GM12878 (cell line): ENCODE data around the gene TRIM8. TPM values are rescaled to one million over a fixed set of nuclear protein-coding genes. Genes with fewer than 3 reads are reported as not detected.

ENCODE experiments used
- BCL11A ChIP-seq: IDR thresholded peaks from 2 replicates; pipeline ENCODE4 v1.6.1; 2011; ENCODE audit warnings: low read depth, low read length
- BRCA1 ChIP-seq: IDR thresholded peaks from 2 replicates; pipeline ENCODE4 v1.6.1; 2011; ENCODE audit warnings: low read depth, low read length, improper control_type of control experiment
- CEBPZ ChIP-seq: fragments of 150-350 bp; IDR thresholded peaks from 2 replicates; pipeline ENCODE4 v1.6.1; 2016; ENCODE audit warnings: low read depth, low read length
- CHD1 ChIP-seq: IDR thresholded peaks from 2 replicates; pipeline ENCODE4 v1.6.1; 2012; ENCODE audit warnings: low read depth, low read length, improper control_type of control experiment
- DPF2 ChIP-seq: fragments of 450-650 bp; IDR thresholded peaks from 2 replicates; pipeline ENCODE4 v1.6.1; 2017; ENCODE audit warnings: mild to moderate bottlenecking
- HDAC6 ChIP-seq: fragments of 200-600 bp; sonication (generic); IDR thresholded peaks from one replicate; pipeline ENCODE4 v1.8.0; 2017; ENCODE audit warnings: antibody characterized with exemption; ENCODE audit not compliant: unreplicated experiment
- IKZF1 ChIP-seq: fragments of 450-650 bp; conservative IDR thresholded peaks from 2 replicates; pipeline ENCODE4 v1.6.1; 2017; ENCODE audit warnings: antibody characterized with exemption, mild to moderate bottlenecking
- JUND ChIP-seq: IDR thresholded peaks from 2 replicates; pipeline ENCODE4 v1.6.1; 2012; ENCODE audit warnings: low read depth, mild to moderate bottlenecking, low read length, improper control_type of control experiment, moderate library complexity
- KLF5 ChIP-seq: fragments of 450-650 bp; IDR thresholded peaks from 2 replicates; pipeline ENCODE4 v1.6.1; 2014; ENCODE audit warnings: mild to moderate bottlenecking; ENCODE audit not compliant: partially characterized antibody
- NBN ChIP-seq: fragments of 450-650 bp; IDR thresholded peaks from 2 replicates; pipeline ENCODE4 v1.6.1; 2016
- NFYA ChIP-seq: IDR thresholded peaks from 2 replicates; pipeline ENCODE4 v1.6.1; 2011; ENCODE audit warnings: low read depth, mild to moderate bottlenecking, low read length, improper control_type of control experiment, borderline replicate concordance
- PKNOX1 ChIP-seq: fragments of 450-650 bp; IDR thresholded peaks from 2 replicates; pipeline ENCODE4 v1.6.1; 2016; ENCODE audit warnings: mild to moderate bottlenecking
- POLR2AphosphoS5 ChIP-seq: IDR thresholded peaks from 2 replicates; pipeline ENCODE4 v1.6.1; 2011; ENCODE audit warnings: mild to moderate bottlenecking, low read length, inconsistent platforms
- RAD51 ChIP-seq: fragments of 450-650 bp; IDR thresholded peaks from 2 replicates; pipeline ENCODE4 v1.6.1; 2016; ENCODE audit warnings: moderate library complexity, mild to moderate bottlenecking, inconsistent platforms
- SPI1 ChIP-seq: IDR thresholded peaks from 2 replicates; pipeline ENCODE4 v1.6.1; 2011; ENCODE audit warnings: low read depth, mild to moderate bottlenecking, low read length, moderate library complexity, borderline replicate concordance; ENCODE audit not compliant: insufficient read depth
- STAT1 ChIP-seq: fragments of 450-650 bp; conservative IDR thresholded peaks from 2 replicates; pipeline ENCODE4 v1.6.1; 2014; ENCODE audit warnings: antibody characterized with exemption, mild to moderate bottlenecking
- SUZ12 ChIP-seq: fragments of 200-600 bp; sonication (generic); IDR thresholded peaks from one replicate; pipeline ENCODE4 v1.6.1; 2018; ENCODE audit warnings: antibody characterized with exemption, mild to moderate bottlenecking; ENCODE audit not compliant: unreplicated experiment
- TBL1XR1 ChIP-seq: IDR thresholded peaks from 2 replicates; pipeline ENCODE4 v1.6.1; 2012; ENCODE audit warnings: low read depth, low read length, improper control_type of control experiment
- TCF7 ChIP-seq: IDR thresholded peaks from 2 replicates; pipeline ENCODE4 v1.6.1; 2014; ENCODE audit warnings: antibody characterized with exemption, borderline replicate concordance
- ZBTB33 ChIP-seq: fragments of 450-650 bp; IDR thresholded peaks from 2 replicates; pipeline ENCODE4 v1.6.1; 2017; ENCODE audit warnings: mild to moderate bottlenecking
- ZNF217 ChIP-seq: fragments of 450-650 bp; IDR thresholded peaks from 2 replicates; pipeline ENCODE4 v1.6.1; 2017; ENCODE audit warnings: antibody characterized with exemption, mild to moderate bottlenecking
- polyA plus RNA-seq, 11 experiments: library from polyadenylated mRNA; depleted of rRNA in 4 of 11; unstranded in 6 of 11; stranded (reverse) in 5 of 11; fragments of >200 nt; fragmentation: Nextera tagmentation in 4 of 11; fragmentation: Illumina TruSeq in 1 of 11; extraction: Ambion mirVana in 4 of 11; extraction: Trizol in 1 of 11; gene quantifications; 1 replicate in 1 of 11; 2 replicates in 10 of 11; pipeline versions ENCODE4 v1.2.1 to v1.2.3, GENCODE V29; 2011 to 2016; ENCODE audit warnings: inconsistent platforms in 2 of 11, missing spikeins in 2 of 11, low read depth in 1 of 11
- total RNA-seq, 4 experiments: library from RNA; depleted of rRNA in 3 of 4; stranded (reverse); fragments of >200 nt in 3 of 4; fragmentation: Illumina TruSeq in 1 of 4; extraction: Trizol in 1 of 4; gene quantifications; 2 replicates each; pipeline versions ENCODE4 v1.2.1 to v1.2.3, GENCODE V29; 2013 to 2021
- TF ChIP-seq, protein P1 (sequence below): fragments of 450-650 bp; IDR thresholded peaks from 2 replicates; pipeline ENCODE4 v1.6.1; 2014; ENCODE audit warnings: mild to moderate bottlenecking

TRIM8 gene
- total and polyA plus RNA-seq, 10 of the 15 experiments (the other 5 are each of a cell fraction or from before 2014, with no cell fraction given): 7.9 to 53.2 (median 24.6) TPM

GRCh38 chr10:102645741-102646609, 1.7 kb downstream of the TRIM8 start (continued):
- TF ChIP-seq IKZF1: peak; percentile 89
- peak; percentile 60 for TF ChIP-seq TBL1XR1
- no peak for TF ChIP-seq RAD51
- peak; percentile 13; the same call in 1 of the 2 replicates for TF ChIP-seq PKNOX1
- TF ChIP-seq CHD1: 0 out of 2 replicates have a peak, but pooled peaks have one; percentile 3
- TF ChIP-seq SPI1: peak; percentile 84
- no peak for TF ChIP-seq KLF5
- TF ChIP-seq TCF7: no peak
- peak; percentile 60 for TF ChIP-seq NBN
- TF ChIP-seq ZBTB33: no peak
- TF ChIP-seq HDAC6: no peak
- 0 out of 2 replicates have a peak, but pooled peaks have one; percentile 44 for TF ChIP-seq STAT1
- TF ChIP-seq BRCA1: no peak
- TF ChIP-seq SUZ12: no peak
- TF ChIP-seq POLR2AphosphoS5: peak; percentile 63; the same call in 1 of the 2 replicates
- TF ChIP-seq, protein P1, sequence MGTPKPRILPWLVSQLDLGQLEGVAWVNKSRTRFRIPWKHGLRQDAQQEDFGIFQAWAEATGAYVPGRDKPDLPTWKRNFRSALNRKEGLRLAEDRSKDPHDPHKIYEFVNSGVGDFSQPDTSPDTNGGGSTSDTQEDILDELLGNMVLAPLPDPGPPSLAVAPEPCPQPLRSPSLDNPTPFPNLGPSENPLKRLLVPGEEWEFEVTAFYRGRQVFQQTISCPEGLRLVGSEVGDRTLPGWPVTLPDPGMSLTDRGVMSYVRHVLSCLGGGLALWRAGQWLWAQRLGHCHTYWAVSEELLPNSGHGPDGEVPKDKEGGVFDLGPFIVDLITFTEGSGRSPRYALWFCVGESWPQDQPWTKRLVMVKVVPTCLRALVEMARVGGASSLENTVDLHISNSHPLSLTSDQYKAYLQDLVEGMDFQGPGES: no peak
- 0 out of 2 replicates have a peak, but pooled peaks have one; percentile 14 for TF ChIP-seq JUND
- no peak for TF ChIP-seq CEBPZ
- TF ChIP-seq BCL11A: peak; percentile 12; the same call in 1 of the 2 replicates
- no peak for TF ChIP-seq NFYA
- peak; percentile 78 for TF ChIP-seq DPF2
- TF ChIP-seq ZNF217: no peak
